ENCODE measurements around the gene GALNT16. TPM values are rescaled to one million over a fixed set of nuclear protein-coding genes. Genes with fewer than 3 reads are reported as not detected.

Gene GALNT16
- total and polyA plus RNA-seq, 8 donors: 0.53 to 2.2 (median 1.6) TPM; not detected in 1

DNA sequence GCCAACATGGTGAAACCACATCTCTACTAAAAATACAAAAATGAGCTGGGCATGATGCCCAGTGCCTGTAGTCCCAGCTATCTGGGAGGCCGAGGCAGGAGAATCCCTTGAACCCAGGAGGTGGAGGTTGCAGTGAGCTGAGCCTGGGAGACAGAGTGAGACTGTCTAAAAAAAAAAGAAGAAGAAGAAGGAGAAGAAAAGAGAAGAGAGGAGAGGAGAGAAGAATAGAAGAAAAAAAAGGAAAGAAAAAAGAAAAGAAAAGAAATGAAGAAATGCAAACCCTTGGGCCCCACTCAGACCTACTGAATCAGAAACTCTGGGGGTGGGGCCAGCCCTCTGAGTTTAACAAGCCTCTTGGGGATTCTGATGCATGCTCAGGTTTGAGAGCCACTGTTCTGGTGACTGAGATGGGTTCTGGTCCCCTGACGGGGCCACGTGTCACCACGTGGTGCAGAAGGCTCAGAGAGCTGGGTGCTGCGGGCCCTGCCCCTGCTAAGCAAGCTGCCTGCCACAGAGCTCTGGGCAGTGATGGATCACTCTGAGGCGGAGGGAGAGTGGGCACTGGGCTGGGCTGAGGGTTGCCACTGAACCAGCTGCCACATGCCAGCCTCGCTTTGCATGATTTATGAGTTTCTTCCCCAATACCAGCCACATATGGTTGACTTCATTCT, 100.6 kb downstream of the GALNT16 start:
- TF ChIP-seq POLR2A (IDR thresholded peaks at IDR 0.05): no peak
- no peak for TF ChIP-seq EP300 (IDR thresholded peaks at IDR 0.05)
- TF ChIP-seq CTCF (IDR thresholded peaks at IDR 0.05): no peak
- TF ChIP-seq POLR2AphosphoS5 (IDR thresholded peaks at IDR 0.05): no peak
- no peaks in the 10 kb centered on the region for H3K36me3 ChIP-seq
- intact Hi-C loops (cut with DNase I; ENCODE audit: low total_unique reads): no loop called here
- H3K4me3 ChIP-seq: no peak overlapping the region
- no peaks in the 10 kb centered on the region for H3K9me3 ChIP-seq
- 64 to 86% (median 68%) methylated on average over 7 of the region's 7 CpGs for WGBS, 5 donors
- peak in 1 of 2 donors; percentile 38 for DNase-seq
- peaks cover 0 to 8% (median 0%) of the 10 kb centered on the region in 3 donors for H3K27me3 ChIP-seq
- H3K27ac ChIP-seq: no peak overlapping the region
- H3K4me1 ChIP-seq: peaks cover 0 to 8% (median 3%) of the 10 kb centered on the region in 4 donors

DNA sequence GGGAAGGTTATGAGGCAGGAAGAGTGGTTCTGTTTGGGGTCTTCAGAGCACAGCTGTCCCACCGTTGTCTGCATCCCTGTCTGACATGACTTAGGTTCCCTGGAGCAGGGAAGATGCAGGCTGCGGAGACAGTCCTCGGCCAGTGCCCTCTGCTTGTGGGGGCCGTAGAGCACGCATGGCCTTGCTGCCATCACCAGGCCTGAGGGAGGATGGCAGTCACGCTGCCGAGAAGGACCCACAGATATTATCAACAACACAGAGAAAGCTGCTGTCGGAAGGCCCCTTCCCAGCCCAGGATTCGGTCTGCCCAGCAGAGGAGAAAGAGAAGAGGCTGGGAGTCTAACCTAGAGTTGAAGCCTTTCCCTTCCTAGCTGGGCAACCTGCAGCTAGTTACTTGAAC, 103.1 kb downstream of the GALNT16 start:
- no peak overlapping the region for H3K27ac ChIP-seq
- 32 to 47% (median 46%) methylated on average over 7 to 9 of the region's 9 CpGs for WGBS, 5 donors
- no peak for TF ChIP-seq POLR2AphosphoS5 (IDR thresholded peaks at IDR 0.05)
- TF ChIP-seq POLR2A (IDR thresholded peaks at IDR 0.05): no peak
- peak in 3 of 7 experiments; percentile 9 to 18 (median 12) for TF ChIP-seq CTCF (IDR thresholded peaks at IDR 0.05)

DNA sequence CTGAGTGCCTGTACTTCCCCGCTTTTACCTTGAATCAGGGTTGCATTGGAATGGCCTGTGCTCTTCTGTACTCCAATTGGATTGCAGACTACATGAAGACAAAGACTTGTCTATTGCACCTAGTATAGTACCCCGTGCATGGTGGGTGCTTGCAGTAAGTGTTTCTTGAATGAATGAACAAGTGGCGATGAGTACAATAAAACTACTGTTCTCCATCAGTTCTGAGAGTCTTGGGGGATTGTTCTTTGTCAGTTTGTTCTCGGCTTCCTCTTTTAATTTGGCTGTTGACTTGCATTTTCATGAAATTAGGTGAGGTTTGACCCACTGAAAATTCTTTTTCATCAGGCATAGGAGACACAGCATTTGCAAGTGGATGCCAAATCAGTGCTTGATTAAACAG, 104.0 kb downstream of the GALNT16 start:
- TF ChIP-seq CTCF (IDR thresholded peaks at IDR 0.05) (no peak), EP300 (IDR thresholded peaks at IDR 0.05) (no peak), POLR2AphosphoS5 (IDR thresholded peaks at IDR 0.05) (no peak), POLR2A (IDR thresholded peaks at IDR 0.05) (no peak)
- no peaks in the 10 kb centered on the region for H3K9me3 ChIP-seq
- no peak overlapping the region for H3K27ac ChIP-seq
- WGBS, 5 donors: 84 to 90% (median 87%) methylated on average over 4 of the region's 4 CpGs
- DNase-seq: no peak
- no peak overlapping the region for H3K4me3 ChIP-seq
- H3K36me3 ChIP-seq: no peaks in the 10 kb centered on the region
- no peaks in the 10 kb centered on the region for H3K4me1 ChIP-seq
- intact Hi-C loops (cut with DNase I; ENCODE audit: low total_unique reads): no loop called here
- peaks cover 0 to 8% (median 0%) of the 10 kb centered on the region in 3 donors for H3K27me3 ChIP-seq

More for the DNA sequence above, 103.1 kb downstream of the GALNT16 start:
- Histone ChIP-seq H3K27me3 (peaks cover 0 to 8% (median 0%) of the 10 kb centered on the region in 3 donors), H3K4me1 (no peaks in the 10 kb centered on the region), H3K36me3 (no peaks in the 10 kb centered on the region), H3K9me3 (no peaks in the 10 kb centered on the region), H3K4me3 (no peak overlapping the region)
- intact Hi-C loops (cut with DNase I; ENCODE audit: low total_unique reads): no loop called here
- peak in 1 of 2 donors; percentile 57 for DNase-seq

GRCh38 chr14:69364378-69364777, 104.4 kb downstream of the GALNT16 start:
- Histone ChIP-seq H3K4me1 (no peaks in the 10 kb centered on the region), H3K36me3 (no peaks in the 10 kb centered on the region), H3K27me3 (peaks cover 0 to 8% (median 0%) of the 10 kb centered on the region in 3 donors), H3K27ac (no peak overlapping the region), H3K4me3 (no peak overlapping the region), H3K9me3 (no peaks in the 10 kb centered on the region)
- DNase-seq: no peak
- TF ChIP-seq POLR2AphosphoS5 (IDR thresholded peaks at IDR 0.05): no peak
- TF ChIP-seq CTCF (IDR thresholded peaks at IDR 0.05): no peak
- TF ChIP-seq POLR2A (IDR thresholded peaks at IDR 0.05): no peak
- no peak for TF ChIP-seq EP300 (IDR thresholded peaks at IDR 0.05)
- intact Hi-C loops (cut with DNase I; ENCODE audit: low total_unique reads): no loop called here
- 78 to 93% (median 89%) methylated on average over 2 of the region's 2 CpGs for WGBS, 5 donors
